Lung (tissue), 12 donors: ENCODE results near the gene PMPCA. TPM values are rescaled to one million over a fixed set of nuclear protein-coding genes. Genes with fewer than 3 reads are reported as not detected.

Experiments
- ATAC-seq: fragments of 200-7000 bp; cut with Tn5 transposase; one replicate; pipeline ENCODE4 v1.9.1; 2020; ENCODE audit warnings: moderate number of reproducible peaks; ENCODE audit not compliant: insufficient read depth, low FRiP score
- DNase-seq, 3 donors: peaks; one replicate each; pipeline ENCODE4 v3.0.0-alpha.2; 2013 to 2017
- H3K27ac ChIP-seq, 2 donors: one replicate each; pipeline ENCODE4 v1.5.1; 2013; ENCODE audit warnings: mild to moderate bottlenecking in 2 of 2, moderate library complexity in 2 of 2, control low read depth in 1 of 2, inconsistent platforms in 1 of 2, low read depth in 1 of 2, low read length in 1 of 2
- H3K27me3 ChIP-seq, 3 donors: one replicate each; pipeline ENCODE4 v1.5.1; 2013; ENCODE audit warnings: low read length in 2 of 3; ENCODE audit not compliant: control insufficient read depth in 3 of 3, insufficient read depth in 3 of 3
- H3K36me3 ChIP-seq, 4 donors: one replicate each; pipeline ENCODE4 v1.5.1; 2013; ENCODE audit warnings: low read length in 4 of 4, mild to moderate bottlenecking in 1 of 4, moderate library complexity in 1 of 4; ENCODE audit not compliant: control insufficient read depth in 4 of 4, insufficient read depth in 4 of 4
- H3K4me1 ChIP-seq, 5 donors: one replicate each; pipeline ENCODE4 v1.5.1; 2013; ENCODE audit warnings: low read length in 5 of 5, mild to moderate bottlenecking in 2 of 5, moderate library complexity in 1 of 5; ENCODE audit not compliant: control insufficient read depth in 5 of 5, insufficient read depth in 5 of 5
- H3K4me3 ChIP-seq: one replicate; pipeline ENCODE4 v1.5.1; 2013; ENCODE audit warnings: mild to moderate bottlenecking, control low read depth, moderate library complexity
- H3K9ac ChIP-seq, 2 donors: one replicate each; pipeline ENCODE4 v1.5.1; 2013; ENCODE audit warnings: low read length in 2 of 2, control low read depth in 1 of 2; ENCODE audit not compliant: insufficient read depth in 1 of 2
- H3K9me3 ChIP-seq, 4 donors: one replicate each; pipeline ENCODE4 v1.5.1; 2013; ENCODE audit warnings: low read length in 3 of 4, mild to moderate bottlenecking in 1 of 4, moderate library complexity in 1 of 4; ENCODE audit not compliant: control insufficient read depth in 4 of 4, insufficient read depth in 3 of 4
- CTCF ChIP-seq: IDR thresholded peaks from 2 replicates; pipeline ENCODE4 v1.5.1; 2012; ENCODE audit warnings: mild to moderate bottlenecking; ENCODE audit errors: control extremely low read depth, extremely low read depth
- WGBS, 2 donors: extraction: QIAGEN DNeasy Blood & Tissue Kit; methylation state at CpG; one replicate each; pipeline ENCODE4 v1.1.7; 2013; 5-methylcytosine and 5-hydroxymethylcytosine counted together
- polyA plus RNA-seq, 2 donors: library from polyadenylated mRNA; stranded (reverse); fragments of 200-250 nt; gene quantifications; one replicate each; pipeline ENCODE4 v1.2.1, GENCODE V29; 2013
- total RNA-seq, 2 donors: library from RNA; depleted of rRNA in 1 of 2; stranded (reverse); fragments of >200 nt in 1 of 2; gene quantifications; one replicate each; pipeline ENCODE4 v1.2.1, GENCODE V29; 2014 to 2021
- donor health status: control.
- donor health status: control.
- donor health status: Bipolar disorder and iron deficiency.
- donor health status: healthy.
- donor health status: DM: yes; HTN: yes; CAD: no.

Gene PMPCA
- total and polyA plus RNA-seq, 4 donors: 26.5 to 46.7 (median 40.5) TPM

- H3K9ac ChIP-seq: no peak overlapping the region
- H3K9me3 ChIP-seq: no peaks in the 10 kb centered on the region
- no peak for TF ChIP-seq CTCF
- H3K4me3 ChIP-seq: no peak overlapping the region
- no peaks in the 10 kb centered on the region for H3K4me1 ChIP-seq
- H3K36me3 ChIP-seq: peaks cover 0 to 44% (median 4%) of the 10 kb centered on the region in 4 donors
- WGBS, 2 donors: 89 to 93% methylated on average over 19 to 21 of the region's 21 CpGs
- DNase-seq: no peak
- H3K27ac ChIP-seq: no peak overlapping the region
- ATAC-seq: no peak
- H3K27me3 ChIP-seq: no peaks in the 10 kb centered on the region
Measured at GRCh38 chr9:136429075-136429628, 18.7 kb downstream of the PMPCA start.

- Histone ChIP-seq H3K27ac (no peak overlapping the region), H3K9me3 (no peaks in the 10 kb centered on the region), H3K4me1 (no peaks in the 10 kb centered on the region), H3K36me3 (peaks cover 0 to 41% (median 4%) of the 10 kb centered on the region in 4 donors), H3K9ac (no peak overlapping the region), H3K4me3 (no peak overlapping the region), H3K27me3 (no peaks in the 10 kb centered on the region)
- no peak for TF ChIP-seq CTCF
- DNase-seq: no peak
- WGBS, 2 donors: 84 to 94% methylated on average over 30 to 32 of the region's 32 CpGs
- ATAC-seq: no peak
Measured at GRCh38 chr9:136429683-136430491, 19.4 kb downstream of the PMPCA start.

- no peak overlapping the region for H3K27ac ChIP-seq
- no peak for TF ChIP-seq CTCF
- no peaks in the 10 kb centered on the region for H3K9me3 ChIP-seq
- no peak overlapping the region for H3K9ac ChIP-seq
- 93 to 98% methylated on average over 28 of the region's 29 CpGs for WGBS, 2 donors
- DNase-seq (no peak), ATAC-seq (no peak)
- no peaks in the 10 kb centered on the region for H3K27me3 ChIP-seq
- no peak overlapping the region for H3K4me3 ChIP-seq
- H3K36me3 ChIP-seq: peaks cover 0 to 41% (median 4%) of the 10 kb centered on the region in 4 donors
- H3K4me1 ChIP-seq: no peaks in the 10 kb centered on the region
Measured at GRCh38 chr9:136430588-136431234, 20.3 kb downstream of the PMPCA start.
